Neutrophil (primary cell): Measurements from ENCODE around the gene LSM7.
A peak's percentile ranks its signal among the peaks of the same experiment; 100 is the strongest.

ENCODE experiments used
- H3K27ac ChIP-seq: fragments of 200-600 bp; sonication (generic); 2 replicates; pipeline ENCODE4 v1.5.1; 2016; ENCODE audit warnings: mild to moderate bottlenecking, moderate library complexity
- H3K27me3 ChIP-seq: fragments of 200-600 bp; sonication (generic); 2 replicates; pipeline ENCODE4 v1.6.0; 2016; ENCODE audit warnings: mild to moderate bottlenecking
- H3K36me3 ChIP-seq: fragments of 200-600 bp; sonication (generic); 2 replicates; pipeline ENCODE4 v1.5.1; 2017
- H3K4me1 ChIP-seq, 2 experiments: fragments of 200-600 bp in 1 of 2; sonication (generic) in 1 of 2; 1 replicate in 1 of 2; 2 replicates in 1 of 2; pipeline versions ENCODE4 v1.5.1 to v1.6.1; 2013 to 2016; ENCODE audit warnings: low read depth in 1 of 2, low read length in 1 of 2, mild to moderate bottlenecking in 1 of 2, moderate library complexity in 1 of 2; ENCODE audit not compliant: control insufficient read depth in 1 of 2, insufficient read depth in 1 of 2
- H3K4me3 ChIP-seq, 2 experiments: fragments of 200-600 bp in 1 of 2; sonication (generic) in 1 of 2; 1 replicate in 1 of 2; 2 replicates in 1 of 2; pipeline ENCODE4 v1.5.1; 2013 to 2016; ENCODE audit warnings: low read depth in 1 of 2, low read length in 1 of 2, mild to moderate bottlenecking in 1 of 2, moderate library complexity in 1 of 2
- H3K9me3 ChIP-seq: fragments of 200-600 bp; sonication (generic); 2 replicates; pipeline ENCODE4 v1.5.1; 2016
- CTCF ChIP-seq: fragments of 200-600 bp; sonication (generic); IDR thresholded peaks from 2 replicates; pipeline ENCODE4 v1.5.1; 2016; ENCODE audit warnings: antibody characterized with exemption

LSM7 gene

GRCh38 chr19:2333027-2333806 lies 4.8 kb upstream of the LSM7 start:
- Histone ChIP-seq H3K4me3 (no peak overlapping the region), H3K9me3 (no peaks in the 10 kb centered on the region), H3K4me1 (peaks cover 28 to 46% of the 10 kb centered on the region in 2 experiments), H3K27ac (peak overlapping the region; percentile 44), H3K36me3 (peaks cover 6% of the 10 kb centered on the region), H3K27me3 (no peaks in the 10 kb centered on the region)
- TF ChIP-seq CTCF = no peak

- peak overlapping the region; percentile 9 for H3K27ac ChIP-seq
- H3K9me3 ChIP-seq = no peaks in the 10 kb centered on the region
- H3K4me1 ChIP-seq = peaks cover 35 to 54% of the 10 kb centered on the region in 2 experiments
- no peaks in the 10 kb centered on the region for H3K36me3 ChIP-seq
- H3K4me3 ChIP-seq = no peak overlapping the region
- no peaks in the 10 kb centered on the region for H3K27me3 ChIP-seq
- TF ChIP-seq CTCF = no peak
These were observed 4.1 kb upstream of the LSM7 start for GRCh38 chr19:2332341-2333026.

- H3K27me3 ChIP-seq = no peaks in the 10 kb centered on the region
- peak overlapping the region; percentile 9 for H3K27ac ChIP-seq
- no peaks in the 10 kb centered on the region for H3K9me3 ChIP-seq
- peaks cover 37 to 54% of the 10 kb centered on the region in 2 experiments for H3K4me1 ChIP-seq
- TF ChIP-seq CTCF = no peak
- no peaks in the 10 kb centered on the region for H3K36me3 ChIP-seq
- no peak overlapping the region for H3K4me3 ChIP-seq
These were observed 3.3 kb upstream of the LSM7 start for GRCh38 chr19:2331601-2332246.

- H3K4me3 ChIP-seq = no peak overlapping the region
- no peak for TF ChIP-seq CTCF
- H3K9me3 ChIP-seq = no peaks in the 10 kb centered on the region
- H3K36me3 ChIP-seq = no peaks in the 10 kb centered on the region
- peaks cover 37 to 54% of the 10 kb centered on the region in 2 experiments for H3K4me1 ChIP-seq
- H3K27ac ChIP-seq = no peak overlapping the region
- H3K27me3 ChIP-seq = no peaks in the 10 kb centered on the region
These were observed 2.4 kb upstream of the LSM7 start for GRCh38 chr19:2330632-2331284.

GRCh38 chr19:2330255-2330631 lies 1.9 kb upstream of the LSM7 start:
- H3K27ac ChIP-seq = no peak overlapping the region
- H3K4me3 ChIP-seq = no peak overlapping the region
- peaks cover 37 to 54% of the 10 kb centered on the region in 2 experiments for H3K4me1 ChIP-seq
- H3K27me3 ChIP-seq = no peaks in the 10 kb centered on the region
- no peaks in the 10 kb centered on the region for H3K36me3 ChIP-seq
- TF ChIP-seq CTCF = no peak
- no peaks in the 10 kb centered on the region for H3K9me3 ChIP-seq
